ENCODE data around the gene ELL. TPM values are rescaled to one million over a fixed set of nuclear protein-coding genes. Genes with fewer than 3 reads are reported as not detected.

ELL gene
- total and polyA plus RNA-seq, 10 donors = 4.5 to 44.8 (median 29.2) TPM

DNA sequence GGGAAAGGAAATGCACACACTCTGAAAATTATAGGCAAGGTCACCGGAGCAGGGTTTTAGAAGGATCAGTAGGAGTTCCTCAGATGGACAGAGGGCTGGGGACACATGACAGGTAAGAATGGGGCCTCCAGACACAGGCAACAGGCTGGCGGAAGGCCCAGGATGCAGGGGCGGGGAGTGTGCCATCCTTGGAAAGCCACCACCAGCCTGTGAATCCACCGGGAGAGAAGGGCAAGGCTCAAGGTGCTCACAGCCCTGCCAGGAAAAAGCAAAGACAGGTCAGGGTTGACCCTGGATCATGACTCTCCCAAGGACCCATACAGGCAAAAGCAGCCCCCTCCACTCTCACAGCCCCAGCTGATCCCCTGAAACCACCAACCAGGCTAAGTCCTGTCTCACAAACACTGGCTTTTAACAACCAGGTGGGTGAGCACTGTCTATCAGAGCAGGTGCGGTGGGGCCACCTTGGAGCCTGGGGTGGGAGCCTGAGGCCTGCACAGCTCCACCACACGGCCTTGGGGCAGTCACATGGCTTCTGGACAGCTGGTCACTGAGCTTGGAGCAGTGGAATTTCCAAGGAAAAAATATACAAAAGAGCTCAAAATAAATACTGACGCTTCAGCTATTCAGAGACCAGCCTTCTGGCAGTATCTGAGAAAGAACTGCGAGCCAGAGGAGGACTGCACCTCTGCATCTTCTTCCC lies 48.7 kb downstream of the ELL start:
- H3K4me1 ChIP-seq = peaks cover 14 to 99% (median 68%) of the 10 kb centered on the region in 6 donors

DNA sequence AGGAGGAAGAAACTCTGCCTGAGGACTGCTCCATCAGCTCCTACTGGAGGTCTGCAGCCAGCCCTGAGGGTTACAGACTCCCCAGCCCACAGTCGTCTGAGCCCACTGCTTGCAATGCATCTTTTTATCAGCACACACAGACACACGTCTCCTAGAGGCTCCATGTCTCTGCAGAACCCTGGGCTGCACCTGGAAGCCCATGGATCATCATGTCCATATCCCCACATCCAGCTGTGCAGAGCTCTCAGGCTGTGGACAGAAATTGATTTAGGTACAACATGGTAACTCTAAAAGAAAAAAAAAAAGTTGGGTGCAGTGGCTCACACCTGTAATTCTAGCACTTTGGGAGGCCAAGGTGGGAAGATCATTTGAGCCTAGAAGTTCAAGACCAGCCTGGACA lies 51.1 kb downstream of the ELL start:
- Histone ChIP-seq H3K9me3 (no peaks in the 10 kb centered on the region), H3K27me3 (replicated peaks in 1 of 7) (no peaks in the 10 kb centered on the region), H3K36me3 (peaks cover 0 to 54% (median 24%) of the 10 kb centered on the region in 6 donors), H3K4me1 (peaks cover 0 to 94% (median 46%) of the 10 kb centered on the region in 6 donors), H3K4me3 (no peak overlapping the region), H3K27ac (peak overlapping the region in 3 of 8 donors; percentile 15 to 63 (median 54))
- intact Hi-C loops (cut with DNase I; ENCODE audit: low total_unique reads) = no loop called here
- TF ChIP-seq, protein P1, sequence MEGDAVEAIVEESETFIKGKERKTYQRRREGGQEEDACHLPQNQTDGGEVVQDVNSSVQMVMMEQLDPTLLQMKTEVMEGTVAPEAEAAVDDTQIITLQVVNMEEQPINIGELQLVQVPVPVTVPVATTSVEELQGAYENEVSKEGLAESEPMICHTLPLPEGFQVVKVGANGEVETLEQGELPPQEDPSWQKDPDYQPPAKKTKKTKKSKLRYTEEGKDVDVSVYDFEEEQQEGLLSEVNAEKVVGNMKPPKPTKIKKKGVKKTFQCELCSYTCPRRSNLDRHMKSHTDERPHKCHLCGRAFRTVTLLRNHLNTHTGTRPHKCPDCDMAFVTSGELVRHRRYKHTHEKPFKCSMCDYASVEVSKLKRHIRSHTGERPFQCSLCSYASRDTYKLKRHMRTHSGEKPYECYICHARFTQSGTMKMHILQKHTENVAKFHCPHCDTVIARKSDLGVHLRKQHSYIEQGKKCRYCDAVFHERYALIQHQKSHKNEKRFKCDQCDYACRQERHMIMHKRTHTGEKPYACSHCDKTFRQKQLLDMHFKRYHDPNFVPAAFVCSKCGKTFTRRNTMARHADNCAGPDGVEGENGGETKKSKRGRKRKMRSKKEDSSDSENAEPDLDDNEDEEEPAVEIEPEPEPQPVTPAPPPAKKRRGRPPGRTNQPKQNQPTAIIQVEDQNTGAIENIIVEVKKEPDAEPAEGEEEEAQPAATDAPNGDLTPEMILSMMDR (IDR thresholded peaks at IDR 0.05 in 8 of 11, conservative IDR thresholded peaks at IDR 0.05 in 3 of 11) = no peak
- no peak for TF ChIP-seq POLR2AphosphoS5 (IDR thresholded peaks at IDR 0.05)
- TF ChIP-seq POLR2A (IDR thresholded peaks at IDR 0.05) = no peak
- 61 to 82% (median 69%) methylated on average over 2 of the region's 2 CpGs for WGBS, 5 donors
- DNase-seq = no peak

More for the DNA sequence above, 48.7 kb downstream of the ELL start:
- no peak for TF ChIP-seq POLR2AphosphoS5 (IDR thresholded peaks at IDR 0.05)
- TF ChIP-seq, protein P1 (IDR thresholded peaks at IDR 0.05 in 8 of 11, conservative IDR thresholded peaks at IDR 0.05 in 3 of 11) = no peak
- no peak for TF ChIP-seq POLR2A (IDR thresholded peaks at IDR 0.05)
- WGBS, 5 donors = 73 to 87% (median 77%) methylated on average over 8 of the region's 8 CpGs
- H3K9me3 ChIP-seq = no peaks in the 10 kb centered on the region
- H3K4me3 ChIP-seq = no peak overlapping the region
- no peaks in the 10 kb centered on the region for H3K27me3 ChIP-seq (replicated peaks in 1 of 7)
- intact Hi-C loops (cut with DNase I; ENCODE audit: low total_unique reads) = no loop called here
- peaks cover 0 to 48% (median 21%) of the 10 kb centered on the region in 6 donors for H3K36me3 ChIP-seq
- DNase-seq = peak; percentile 67
- H3K27ac ChIP-seq = peak overlapping the region in 5 of 8 donors; percentile 8 to 91 (median 86)

DNA sequence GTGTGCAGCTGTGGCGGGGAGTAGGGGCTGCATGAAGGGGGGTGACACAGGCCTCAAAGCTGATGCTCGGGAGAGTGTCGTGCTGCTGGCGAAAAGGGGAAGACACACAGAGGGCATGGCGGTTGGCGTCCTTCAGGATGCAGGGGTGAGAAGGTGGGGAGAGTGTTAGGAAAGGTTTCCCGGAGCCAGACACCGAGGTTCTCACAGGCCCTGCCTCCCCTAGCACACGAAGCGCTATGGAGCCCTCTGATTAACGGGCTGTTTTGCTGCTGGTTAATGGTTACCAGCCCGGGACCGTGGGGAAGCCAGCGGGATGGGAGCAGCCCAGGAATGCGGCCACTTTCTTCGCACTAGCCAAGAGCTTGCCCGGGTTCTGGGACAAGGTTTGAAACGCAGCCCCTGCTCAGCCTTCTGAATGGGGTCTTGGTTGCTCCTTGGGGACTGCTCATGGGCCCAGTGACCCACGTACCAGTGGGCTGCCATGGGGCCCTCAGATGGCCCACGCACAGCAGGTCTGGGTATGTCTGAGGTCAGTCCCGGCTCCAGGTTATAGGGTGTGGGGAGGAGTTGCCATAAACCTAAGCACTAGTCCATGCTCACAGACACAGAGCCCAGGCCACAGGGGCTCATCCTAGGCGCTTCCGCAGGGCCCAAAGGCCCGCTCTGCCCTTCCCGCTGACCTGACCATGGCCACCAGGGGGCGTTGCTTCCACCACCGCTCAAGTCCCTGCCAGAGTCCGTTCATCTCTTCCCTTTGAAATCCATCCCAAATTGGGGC lies 52.6 kb downstream of the ELL start:
- Histone ChIP-seq H3K27ac (peak overlapping the region in 4 of 8 donors; percentile 14 to 63 (median 22)), H3K36me3 (peaks cover 0 to 70% (median 39%) of the 10 kb centered on the region in 6 donors), H3K9me3 (no peaks in the 10 kb centered on the region), H3K4me1 (peaks cover 4 to 94% (median 41%) of the 10 kb centered on the region in 6 donors), H3K27me3 (replicated peaks in 1 of 7) (no peaks in the 10 kb centered on the region), H3K4me3 (no peak overlapping the region)
- DNase-seq = peak; percentile 89
- 64 to 76% (median 73%) methylated on average over 18 to 28 of the region's 28 CpGs for WGBS, 5 donors
- peak; percentile 27 to 43 (median 39) for TF ChIP-seq POLR2AphosphoS5 (IDR thresholded peaks at IDR 0.05)
- no peak for TF ChIP-seq POLR2A (IDR thresholded peaks at IDR 0.05)
- TF ChIP-seq, protein P1 (IDR thresholded peaks at IDR 0.05 in 8 of 11, conservative IDR thresholded peaks at IDR 0.05 in 3 of 11) = peak; percentile 61 to 90 (median 79)
- intact Hi-C loops (cut with DNase I; ENCODE audit: low total_unique reads) = loop anchor here (10.0 kb wide), 2 partner anchors 106 to 376 kb away; partner anchors contain the start of gene UBA52

Data from spleen (tissue), 11 donors.